ENCODE results near the gene NLRC5. TPM values are rescaled to one million over a fixed set of nuclear protein-coding genes. Genes with fewer than 3 reads are reported as not detected.

The NLRC5 gene
- total RNA-seq, 1 donor from 2014 or later, result 0.26 TPM

DNA sequence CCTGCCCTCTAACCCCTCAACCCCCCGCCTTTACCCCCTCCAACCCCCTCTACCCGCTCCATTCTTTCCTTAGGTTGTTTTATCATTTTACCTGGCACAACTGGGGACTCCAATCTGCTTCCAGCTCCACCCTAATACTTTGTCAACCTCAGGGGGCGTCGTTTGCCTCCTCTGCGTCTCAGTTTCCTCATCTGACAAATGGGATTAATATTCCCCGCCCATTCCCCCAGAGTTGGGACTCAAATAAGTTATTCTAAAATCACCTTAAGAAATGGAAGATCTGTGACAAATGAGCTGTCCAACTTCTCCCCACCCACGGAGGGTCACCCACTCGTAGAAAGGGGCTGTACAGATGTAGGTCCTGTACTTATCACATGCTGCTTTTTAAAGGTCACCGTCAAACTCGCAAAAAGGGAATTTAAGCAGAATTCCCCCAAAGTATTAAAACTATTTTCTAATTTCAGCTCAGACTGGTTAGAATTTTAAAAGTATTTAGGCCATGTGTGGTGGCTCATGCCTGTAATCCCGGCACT is 62.4 kb downstream of the NLRC5 start:
- no peaks in the 10 kb centered on the region for H3K9me3 Mint-ChIP-seq
- no peaks in the 10 kb centered on the region for H3K4me1 Mint-ChIP-seq
- no peak overlapping the region for H3K27ac Mint-ChIP-seq (ENCODE audit: unreplicated experiment)
- no peak for DNase-seq (ENCODE audit: low read depth, low spot score)
- no peak overlapping the region for H3K4me3 Mint-ChIP-seq
- H3K27me3 Mint-ChIP-seq (ENCODE audit: low read depth), result peaks cover 15% of the 10 kb centered on the region
- H3K36me3 Mint-ChIP-seq (ENCODE audit: low read depth), result no peaks in the 10 kb centered on the region
- TF ChIP-seq, protein P1, sequence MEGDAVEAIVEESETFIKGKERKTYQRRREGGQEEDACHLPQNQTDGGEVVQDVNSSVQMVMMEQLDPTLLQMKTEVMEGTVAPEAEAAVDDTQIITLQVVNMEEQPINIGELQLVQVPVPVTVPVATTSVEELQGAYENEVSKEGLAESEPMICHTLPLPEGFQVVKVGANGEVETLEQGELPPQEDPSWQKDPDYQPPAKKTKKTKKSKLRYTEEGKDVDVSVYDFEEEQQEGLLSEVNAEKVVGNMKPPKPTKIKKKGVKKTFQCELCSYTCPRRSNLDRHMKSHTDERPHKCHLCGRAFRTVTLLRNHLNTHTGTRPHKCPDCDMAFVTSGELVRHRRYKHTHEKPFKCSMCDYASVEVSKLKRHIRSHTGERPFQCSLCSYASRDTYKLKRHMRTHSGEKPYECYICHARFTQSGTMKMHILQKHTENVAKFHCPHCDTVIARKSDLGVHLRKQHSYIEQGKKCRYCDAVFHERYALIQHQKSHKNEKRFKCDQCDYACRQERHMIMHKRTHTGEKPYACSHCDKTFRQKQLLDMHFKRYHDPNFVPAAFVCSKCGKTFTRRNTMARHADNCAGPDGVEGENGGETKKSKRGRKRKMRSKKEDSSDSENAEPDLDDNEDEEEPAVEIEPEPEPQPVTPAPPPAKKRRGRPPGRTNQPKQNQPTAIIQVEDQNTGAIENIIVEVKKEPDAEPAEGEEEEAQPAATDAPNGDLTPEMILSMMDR (conservative IDR thresholded peaks at IDR 0.05), result no peak

DNA sequence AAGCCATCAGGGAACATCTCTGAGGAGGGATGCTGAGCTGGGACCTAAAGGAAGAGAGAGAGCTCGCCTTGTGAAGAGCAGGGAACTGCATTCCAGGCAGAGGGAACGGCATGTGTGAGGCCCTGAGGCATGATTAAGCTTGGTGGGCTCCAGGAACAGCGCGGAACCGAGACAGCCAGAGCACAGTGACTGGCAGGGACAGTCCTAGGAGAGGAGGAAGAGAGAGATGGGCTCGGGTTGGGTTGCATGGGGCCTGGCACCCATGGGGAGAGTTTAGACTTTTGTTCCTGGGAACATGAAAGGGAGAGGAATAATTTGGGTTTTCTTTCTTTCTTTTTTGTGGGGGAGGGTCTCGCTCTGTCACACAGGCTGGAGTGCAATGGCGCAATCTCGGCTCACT is 63.8 kb downstream of the NLRC5 start:
- Mint-ChIP-seq H3K4me3 (no peak overlapping the region), H3K4me1 (no peaks in the 10 kb centered on the region), H3K9me3 (no peaks in the 10 kb centered on the region), H3K36me3 (ENCODE audit: low read depth) (no peaks in the 10 kb centered on the region), H3K27ac (ENCODE audit: unreplicated experiment) (no peak overlapping the region), H3K27me3 (ENCODE audit: low read depth) (peaks cover 18% of the 10 kb centered on the region)
- DNase-seq (ENCODE audit: low read depth, low spot score), result no peak
- TF ChIP-seq, protein P1 (conservative IDR thresholded peaks at IDR 0.05), result no peak

DNA sequence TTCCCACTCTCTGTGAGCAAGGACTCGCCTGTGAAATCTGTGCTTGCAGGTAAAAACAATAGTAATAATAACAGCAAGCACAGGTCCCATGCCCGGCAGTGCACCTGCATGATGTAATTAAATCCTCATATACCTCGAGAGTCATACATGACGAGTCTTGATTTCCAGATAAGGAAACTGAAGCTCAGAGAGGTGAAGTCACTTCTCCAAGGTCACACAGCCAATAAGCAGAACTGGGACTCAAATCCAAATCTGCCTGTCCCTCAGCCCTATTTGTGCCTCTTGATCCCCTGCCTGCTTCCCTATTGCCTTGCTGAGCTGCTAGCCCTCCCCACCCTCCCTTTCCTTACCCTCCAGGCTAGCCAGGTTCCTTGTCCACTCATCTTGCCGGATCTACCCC is 65.0 kb downstream of the NLRC5 start:
- DNase-seq (ENCODE audit: low read depth, low spot score), result no peak
- no peak overlapping the region for H3K27ac Mint-ChIP-seq (ENCODE audit: unreplicated experiment)
- peaks cover 18% of the 10 kb centered on the region for H3K27me3 Mint-ChIP-seq (ENCODE audit: low read depth)
- H3K4me3 Mint-ChIP-seq, result no peak overlapping the region
- TF ChIP-seq, protein P1 (conservative IDR thresholded peaks at IDR 0.05), result no peak
- no peaks in the 10 kb centered on the region for H3K9me3 Mint-ChIP-seq
- no peaks in the 10 kb centered on the region for H3K4me1 Mint-ChIP-seq
- H3K36me3 Mint-ChIP-seq (ENCODE audit: low read depth), result no peaks in the 10 kb centered on the region

DNA sequence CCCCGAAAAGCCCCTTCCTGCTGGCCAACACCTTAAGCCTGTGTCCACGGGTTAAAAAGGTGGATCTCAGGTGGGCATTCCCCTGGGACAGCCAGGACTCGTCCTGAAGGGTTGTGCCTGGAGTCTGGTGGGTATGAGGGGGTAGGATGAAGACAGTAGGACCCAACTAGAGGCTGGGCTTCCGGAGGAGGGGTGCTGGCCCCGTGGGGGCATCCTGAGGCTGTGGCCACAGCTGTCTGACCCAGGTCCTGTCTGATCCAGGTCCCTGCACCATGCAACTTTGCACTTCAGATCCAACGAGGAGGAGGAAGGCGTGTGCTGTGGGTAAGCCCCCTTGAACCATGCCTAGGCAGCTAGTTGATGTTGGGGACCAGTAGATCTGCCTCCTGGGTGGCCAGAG is 65.4 kb downstream of the NLRC5 start:
- no peak for DNase-seq (ENCODE audit: low read depth, low spot score)

DNA sequence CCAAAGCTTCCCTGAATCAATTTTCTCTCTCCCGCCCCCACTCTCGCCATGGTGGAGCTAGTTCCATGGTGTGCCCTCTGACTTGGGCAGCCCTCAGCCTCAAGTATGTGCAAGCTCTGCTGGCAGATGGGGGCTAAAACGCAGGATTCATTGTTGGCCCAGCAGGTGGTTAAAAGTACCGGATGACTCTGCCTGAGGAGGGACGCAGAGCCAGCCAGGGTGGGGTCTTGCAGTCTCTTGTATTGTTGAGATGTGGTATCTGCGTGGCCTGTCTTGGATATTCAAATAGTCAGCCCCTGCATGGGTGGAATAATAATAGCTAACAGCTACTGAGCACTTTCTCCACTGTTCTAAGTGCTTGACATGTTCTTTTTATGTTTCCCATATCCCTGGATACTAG is 66.3 kb downstream of the NLRC5 start:
- TF ChIP-seq, protein P1 (conservative IDR thresholded peaks at IDR 0.05), result no peak
- H3K4me1 Mint-ChIP-seq, result peaks cover 3% of the 10 kb centered on the region
- peaks cover 18% of the 10 kb centered on the region for H3K27me3 Mint-ChIP-seq (ENCODE audit: low read depth)
- H3K36me3 Mint-ChIP-seq (ENCODE audit: low read depth), result no peaks in the 10 kb centered on the region
- H3K4me3 Mint-ChIP-seq, result no peak overlapping the region
- H3K27ac Mint-ChIP-seq (ENCODE audit: unreplicated experiment), result no peak overlapping the region
- no peak for DNase-seq (ENCODE audit: low read depth, low spot score)
- H3K9me3 Mint-ChIP-seq, result no peaks in the 10 kb centered on the region

More for the DNA sequence above, 65.4 kb downstream of the NLRC5 start:
- Mint-ChIP-seq H3K4me3 (no peak overlapping the region), H3K36me3 (ENCODE audit: low read depth) (no peaks in the 10 kb centered on the region), H3K27me3 (ENCODE audit: low read depth) (peaks cover 18% of the 10 kb centered on the region), H3K4me1 (no peaks in the 10 kb centered on the region), H3K27ac (ENCODE audit: unreplicated experiment) (no peak overlapping the region), H3K9me3 (no peaks in the 10 kb centered on the region)
- TF ChIP-seq, protein P1 (conservative IDR thresholded peaks at IDR 0.05), result no peak

Data from neural crest cell (in vitro differentiated cells).